ENCODE results near the gene VPS39. TPM values are rescaled to one million over a fixed set of nuclear protein-coding genes. Genes with fewer than 3 reads are reported as not detected.
A peak's percentile ranks its signal among the peaks of the same experiment; 100 is the strongest.

The VPS39 gene
- polyA plus RNA-seq, 1 of the 3 experiments (the other 2 are of a cell fraction), result 61.1 TPM

DNA sequence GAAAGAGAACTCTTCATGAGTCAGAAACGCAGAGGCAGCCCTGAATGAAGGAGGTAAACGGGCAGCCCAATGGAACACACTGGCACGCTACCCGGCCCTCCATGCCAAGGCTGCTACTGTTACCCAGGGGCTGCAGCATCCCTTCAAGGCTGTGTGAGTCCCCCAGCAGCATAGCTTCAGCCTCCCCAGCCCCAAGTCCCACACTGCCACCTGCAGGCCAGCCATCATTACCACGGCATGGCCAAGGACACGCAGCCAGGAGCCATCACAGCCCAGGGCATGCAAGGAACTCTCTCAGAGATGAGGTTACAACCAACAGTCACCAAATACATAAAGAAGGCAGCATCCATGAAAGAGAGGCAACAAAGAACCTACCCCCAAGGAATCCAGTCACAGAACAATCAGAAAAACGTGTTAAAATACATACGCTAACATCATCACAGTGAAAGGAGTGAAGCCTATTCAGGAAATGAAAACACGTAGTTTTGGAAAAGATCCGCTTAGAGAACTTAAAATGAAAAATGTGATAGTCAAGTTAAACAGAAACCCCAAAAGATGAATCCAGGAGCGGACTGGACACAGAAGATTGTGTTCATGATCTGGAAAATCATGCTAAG lies 74.1 kb downstream of the VPS39 start:
- POLR2A ChIA-PET, result no interaction called here
- DNase-seq, result peak; percentile 50
- Histone ChIP-seq H4K20me1 (ENCODE audit: insufficient read depth) (no peaks in the 10 kb centered on the region), H3K27me3 (ENCODE audit: insufficient read depth) (peaks cover 11% of the 10 kb centered on the region), H3F3A (replicated peaks; ENCODE audit: insufficient read depth) (no peaks in the 10 kb centered on the region), H2AFZ (ENCODE audit: low read depth) (no peak overlapping the region), H3K4me1 (ENCODE audit: control insufficient read depth in 1 of 2, insufficient read depth in 2 of 2, low read depth in 1 of 2, low read length in 1 of 2) (peaks cover 0 to 3% of the 10 kb centered on the region in 2 experiments; a peak in 1 of 4 replicates), H3K4me3 (ENCODE audit: low read depth in 2 of 2, low read length in 1 of 2) (no peak overlapping the region), H3K9me3 (no peaks in the 10 kb centered on the region), H3K4me2 (no peak overlapping the region), H3K9ac (no peak overlapping the region), H3K27ac (ENCODE audit: low read depth in 2 of 2, low read length in 1 of 2) (no peak overlapping the region), H3K36me3 (replicated peaks in 1 of 2; ENCODE audit: control insufficient read depth in 1 of 2, insufficient read depth in 2 of 2, low read length in 1 of 2) (no peaks in the 10 kb centered on the region), H3K79me2 (ENCODE audit: insufficient read depth) (no peaks in the 10 kb centered on the region), H3K9me2 (no peaks in the 10 kb centered on the region)
- WGBS (ENCODE audit: low lambda C conversion rate), result 79% methylated on average over 10 of the region's 11 CpGs
- CTCF ChIA-PET, result interaction anchor here (0.6 to 7.7 kb wide), 11 partner anchors 15 to 145 kb away, joined by 3 to 65 read pairs (median 4); no protein-coding TSS in a partner anchor
- TF ChIP-seq EZH2phosphoT487 (IDR thresholded peaks at IDR 0.05; ENCODE audit: borderline replicate concordance, low read depth) (no peak), GABPA (IDR thresholded peaks at IDR 0.05; ENCODE audit: low read depth) (no peak), RXRA (IDR thresholded peaks at IDR 0.05; ENCODE audit: borderline replicate concordance, low read depth) (no peak), YY1 (IDR thresholded peaks at IDR 0.05; ENCODE audit: low read depth) (no peak), NFIC (IDR thresholded peaks at IDR 0.05; ENCODE audit: borderline replicate concordance) (no peak), ELF1 (IDR thresholded peaks at IDR 0.05) (no peak), CHD2 (IDR thresholded peaks at IDR 0.05; ENCODE audit: low read length, partially characterized antibody) (no peak), JUND (IDR thresholded peaks at IDR 0.05) (no peak), MXI1 (IDR thresholded peaks at IDR 0.05; ENCODE audit: low read depth, low read length) (no peak), RCOR1 (IDR thresholded peaks at IDR 0.05; ENCODE audit: low read length) (no peak), TCF12 (IDR thresholded peaks at IDR 0.05) (no peak), FOXJ3 (CRISPR knock-in tag; IDR thresholded peaks at IDR 0.05) (no peak), SMC3 (IDR thresholded peaks at IDR 0.05; ENCODE audit: low read depth, low read length) (peak; percentile 61), FOSL2 (IDR thresholded peaks at IDR 0.05; ENCODE audit: borderline replicate concordance, low read depth) (no peak), RAD21 (IDR thresholded peaks at IDR 0.05; ENCODE audit: low read length) (peak; percentile 53), GATA2 (CRISPR knock-in tag; IDR thresholded peaks at IDR 0.05) (no peak), TAF1 (IDR thresholded peaks at IDR 0.05; ENCODE audit: borderline replicate concordance, low read depth, low read length) (no peak), MEF2A (IDR thresholded peaks at IDR 0.05; ENCODE audit: borderline replicate concordance, low read depth) (no peak), NRF1 (IDR thresholded peaks at IDR 0.05; ENCODE audit: low read depth, low read length) (no peak), SIN3A (IDR thresholded peaks at IDR 0.05; ENCODE audit: borderline replicate concordance, low read depth, low read length) (no peak)
- TF ChIP-seq, protein P1, sequence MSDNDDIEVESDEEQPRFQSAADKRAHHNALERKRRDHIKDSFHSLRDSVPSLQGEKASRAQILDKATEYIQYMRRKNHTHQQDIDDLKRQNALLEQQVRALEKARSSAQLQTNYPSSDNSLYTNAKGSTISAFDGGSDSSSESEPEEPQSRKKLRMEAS (IDR thresholded peaks at IDR 0.05; ENCODE audit: low read depth), result no peak
- TF ChIP-seq, protein P2, sequence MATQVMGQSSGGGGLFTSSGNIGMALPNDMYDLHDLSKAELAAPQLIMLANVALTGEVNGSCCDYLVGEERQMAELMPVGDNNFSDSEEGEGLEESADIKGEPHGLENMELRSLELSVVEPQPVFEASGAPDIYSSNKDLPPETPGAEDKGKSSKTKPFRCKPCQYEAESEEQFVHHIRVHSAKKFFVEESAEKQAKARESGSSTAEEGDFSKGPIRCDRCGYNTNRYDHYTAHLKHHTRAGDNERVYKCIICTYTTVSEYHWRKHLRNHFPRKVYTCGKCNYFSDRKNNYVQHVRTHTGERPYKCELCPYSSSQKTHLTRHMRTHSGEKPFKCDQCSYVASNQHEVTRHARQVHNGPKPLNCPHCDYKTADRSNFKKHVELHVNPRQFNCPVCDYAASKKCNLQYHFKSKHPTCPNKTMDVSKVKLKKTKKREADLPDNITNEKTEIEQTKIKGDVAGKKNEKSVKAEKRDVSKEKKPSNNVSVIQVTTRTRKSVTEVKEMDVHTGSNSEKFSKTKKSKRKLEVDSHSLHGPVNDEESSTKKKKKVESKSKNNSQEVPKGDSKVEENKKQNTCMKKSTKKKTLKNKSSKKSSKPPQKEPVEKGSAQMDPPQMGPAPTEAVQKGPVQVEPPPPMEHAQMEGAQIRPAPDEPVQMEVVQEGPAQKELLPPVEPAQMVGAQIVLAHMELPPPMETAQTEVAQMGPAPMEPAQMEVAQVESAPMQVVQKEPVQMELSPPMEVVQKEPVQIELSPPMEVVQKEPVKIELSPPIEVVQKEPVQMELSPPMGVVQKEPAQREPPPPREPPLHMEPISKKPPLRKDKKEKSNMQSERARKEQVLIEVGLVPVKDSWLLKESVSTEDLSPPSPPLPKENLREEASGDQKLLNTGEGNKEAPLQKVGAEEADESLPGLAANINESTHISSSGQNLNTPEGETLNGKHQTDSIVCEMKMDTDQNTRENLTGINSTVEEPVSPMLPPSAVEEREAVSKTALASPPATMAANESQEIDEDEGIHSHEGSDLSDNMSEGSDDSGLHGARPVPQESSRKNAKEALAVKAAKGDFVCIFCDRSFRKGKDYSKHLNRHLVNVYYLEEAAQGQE (IDR thresholded peaks at IDR 0.05; ENCODE audit: low read depth, low read length), result no peak
- TF ChIP-seq, protein P3, sequence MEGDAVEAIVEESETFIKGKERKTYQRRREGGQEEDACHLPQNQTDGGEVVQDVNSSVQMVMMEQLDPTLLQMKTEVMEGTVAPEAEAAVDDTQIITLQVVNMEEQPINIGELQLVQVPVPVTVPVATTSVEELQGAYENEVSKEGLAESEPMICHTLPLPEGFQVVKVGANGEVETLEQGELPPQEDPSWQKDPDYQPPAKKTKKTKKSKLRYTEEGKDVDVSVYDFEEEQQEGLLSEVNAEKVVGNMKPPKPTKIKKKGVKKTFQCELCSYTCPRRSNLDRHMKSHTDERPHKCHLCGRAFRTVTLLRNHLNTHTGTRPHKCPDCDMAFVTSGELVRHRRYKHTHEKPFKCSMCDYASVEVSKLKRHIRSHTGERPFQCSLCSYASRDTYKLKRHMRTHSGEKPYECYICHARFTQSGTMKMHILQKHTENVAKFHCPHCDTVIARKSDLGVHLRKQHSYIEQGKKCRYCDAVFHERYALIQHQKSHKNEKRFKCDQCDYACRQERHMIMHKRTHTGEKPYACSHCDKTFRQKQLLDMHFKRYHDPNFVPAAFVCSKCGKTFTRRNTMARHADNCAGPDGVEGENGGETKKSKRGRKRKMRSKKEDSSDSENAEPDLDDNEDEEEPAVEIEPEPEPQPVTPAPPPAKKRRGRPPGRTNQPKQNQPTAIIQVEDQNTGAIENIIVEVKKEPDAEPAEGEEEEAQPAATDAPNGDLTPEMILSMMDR (IDR thresholded peaks at IDR 0.05), result peak; percentile 57
- TF ChIP-seq, protein P4, sequence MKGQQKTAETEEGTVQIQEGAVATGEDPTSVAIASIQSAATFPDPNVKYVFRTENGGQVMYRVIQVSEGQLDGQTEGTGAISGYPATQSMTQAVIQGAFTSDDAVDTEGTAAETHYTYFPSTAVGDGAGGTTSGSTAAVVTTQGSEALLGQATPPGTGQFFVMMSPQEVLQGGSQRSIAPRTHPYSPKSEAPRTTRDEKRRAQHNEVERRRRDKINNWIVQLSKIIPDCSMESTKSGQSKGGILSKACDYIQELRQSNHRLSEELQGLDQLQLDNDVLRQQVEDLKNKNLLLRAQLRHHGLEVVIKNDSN (IDR thresholded peaks at IDR 0.05; ENCODE audit: borderline replicate concordance, low read depth), result no peak
- TF ChIP-seq, protein P5, sequence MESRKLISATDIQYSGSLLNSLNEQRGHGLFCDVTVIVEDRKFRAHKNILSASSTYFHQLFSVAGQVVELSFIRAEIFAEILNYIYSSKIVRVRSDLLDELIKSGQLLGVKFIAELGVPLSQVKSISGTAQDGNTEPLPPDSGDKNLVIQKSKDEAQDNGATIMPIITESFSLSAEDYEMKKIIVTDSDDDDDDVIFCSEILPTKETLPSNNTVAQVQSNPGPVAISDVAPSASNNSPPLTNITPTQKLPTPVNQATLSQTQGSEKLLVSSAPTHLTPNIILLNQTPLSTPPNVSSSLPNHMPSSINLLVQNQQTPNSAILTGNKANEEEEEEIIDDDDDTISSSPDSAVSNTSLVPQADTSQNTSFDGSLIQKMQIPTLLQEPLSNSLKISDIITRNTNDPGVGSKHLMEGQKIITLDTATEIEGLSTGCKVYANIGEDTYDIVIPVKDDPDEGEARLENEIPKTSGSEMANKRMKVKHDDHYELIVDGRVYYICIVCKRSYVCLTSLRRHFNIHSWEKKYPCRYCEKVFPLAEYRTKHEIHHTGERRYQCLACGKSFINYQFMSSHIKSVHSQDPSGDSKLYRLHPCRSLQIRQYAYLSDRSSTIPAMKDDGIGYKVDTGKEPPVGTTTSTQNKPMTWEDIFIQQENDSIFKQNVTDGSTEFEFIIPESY (IDR thresholded peaks at IDR 0.05; ENCODE audit: borderline replicate concordance, low read depth), result no peak
- TF ChIP-seq, protein P6, sequence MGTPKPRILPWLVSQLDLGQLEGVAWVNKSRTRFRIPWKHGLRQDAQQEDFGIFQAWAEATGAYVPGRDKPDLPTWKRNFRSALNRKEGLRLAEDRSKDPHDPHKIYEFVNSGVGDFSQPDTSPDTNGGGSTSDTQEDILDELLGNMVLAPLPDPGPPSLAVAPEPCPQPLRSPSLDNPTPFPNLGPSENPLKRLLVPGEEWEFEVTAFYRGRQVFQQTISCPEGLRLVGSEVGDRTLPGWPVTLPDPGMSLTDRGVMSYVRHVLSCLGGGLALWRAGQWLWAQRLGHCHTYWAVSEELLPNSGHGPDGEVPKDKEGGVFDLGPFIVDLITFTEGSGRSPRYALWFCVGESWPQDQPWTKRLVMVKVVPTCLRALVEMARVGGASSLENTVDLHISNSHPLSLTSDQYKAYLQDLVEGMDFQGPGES (IDR thresholded peaks at IDR 0.05; ENCODE audit: low read depth, low read length), result no peak
